ENCODE measurements around the gene MIB2. TPM values are rescaled to one million over a fixed set of nuclear protein-coding genes. Genes with fewer than 3 reads are reported as not detected.

MIB2 gene
- total RNA-seq, 1 donor from 2014 or later = 110 TPM

- ATAC-seq (ENCODE audit: poor library complexity) (no peak), DNase-seq (no peak)
- intact Hi-C loops (cut with DNase I) = no loop called here
These were observed 18.6 kb upstream of the MIB2 start for GRCh38 chr1:1596493-1597274.

DNA sequence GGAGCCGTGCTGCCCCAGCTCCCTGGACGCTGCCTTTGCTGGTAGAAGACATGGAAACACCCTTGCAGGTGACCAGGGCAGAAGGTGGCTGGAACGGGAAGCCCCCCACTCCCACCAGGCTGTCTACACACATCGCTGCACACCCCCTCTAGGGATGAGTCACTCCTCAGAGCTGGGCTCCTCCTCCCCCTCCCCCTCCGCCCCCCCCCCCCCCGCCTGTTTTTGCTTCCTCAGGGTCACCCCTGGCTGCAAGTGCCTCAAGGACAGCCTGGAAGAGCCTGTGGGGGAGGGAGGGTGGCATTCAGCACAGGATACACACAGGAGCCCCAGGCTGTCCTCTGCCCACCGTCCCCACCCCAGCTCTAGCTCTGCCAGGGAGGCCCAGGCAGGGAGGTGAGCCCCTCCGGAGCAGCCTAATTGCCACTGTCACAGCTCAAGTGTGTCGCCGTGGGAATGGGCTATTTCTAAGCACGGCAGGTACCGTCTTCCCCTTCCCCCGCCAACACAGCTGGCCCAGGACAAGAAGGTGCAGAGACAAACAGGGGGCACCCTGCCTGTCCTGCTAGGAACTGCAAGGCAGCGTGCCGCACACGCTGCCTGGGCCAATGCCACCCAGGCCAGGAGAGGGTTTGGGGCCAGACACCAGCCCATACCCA lies 17.9 kb upstream of the MIB2 start:
- ATAC-seq (ENCODE audit: poor library complexity) (peak; percentile 54), DNase-seq (peak; percentile 39)
- intact Hi-C loops (cut with DNase I) = no loop called here

DNA sequence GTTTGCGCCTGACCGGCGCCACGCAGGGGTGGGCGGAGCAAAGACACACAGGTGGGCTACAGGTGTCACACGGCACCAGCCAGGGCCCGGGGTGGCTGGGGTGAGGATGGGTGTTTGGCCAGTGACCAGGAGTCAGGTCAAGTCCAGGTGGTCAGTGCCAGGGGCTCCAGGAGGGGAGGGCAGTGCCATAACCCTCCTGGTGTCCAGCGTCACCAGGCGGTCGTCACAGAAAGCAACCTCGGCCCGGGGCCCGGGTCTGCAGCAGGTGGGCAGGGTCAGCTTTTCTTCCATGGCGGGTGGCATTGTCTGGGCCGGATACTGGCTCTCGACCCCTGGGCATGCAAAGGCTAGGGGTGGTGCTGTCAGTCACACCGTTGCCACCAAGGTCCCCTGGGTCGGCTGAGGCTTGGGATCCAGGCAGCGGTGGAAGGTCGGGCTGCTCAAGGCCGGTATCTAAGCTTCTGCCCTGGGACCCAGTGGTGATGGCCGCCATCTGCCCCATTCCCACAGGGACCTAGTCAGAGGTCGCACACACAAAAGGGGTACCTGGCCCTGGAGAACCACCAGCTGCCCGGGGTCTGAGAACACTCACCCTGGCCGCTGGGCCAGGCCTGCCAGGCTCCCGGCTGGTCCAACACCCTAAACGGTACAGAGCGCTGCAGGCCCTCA lies 17.1 kb upstream of the MIB2 start:
- intact Hi-C loops (cut with DNase I) = no loop called here
- ATAC-seq (ENCODE audit: poor library complexity) = no peak
- peak; percentile 26 for DNase-seq

- ATAC-seq (ENCODE audit: poor library complexity) = no peak
- intact Hi-C loops (cut with DNase I) = no loop called here
- peak; percentile 38 for DNase-seq
These were observed 16.6 kb upstream of the MIB2 start for GRCh38 chr1:1598720-1599029.

DNA sequence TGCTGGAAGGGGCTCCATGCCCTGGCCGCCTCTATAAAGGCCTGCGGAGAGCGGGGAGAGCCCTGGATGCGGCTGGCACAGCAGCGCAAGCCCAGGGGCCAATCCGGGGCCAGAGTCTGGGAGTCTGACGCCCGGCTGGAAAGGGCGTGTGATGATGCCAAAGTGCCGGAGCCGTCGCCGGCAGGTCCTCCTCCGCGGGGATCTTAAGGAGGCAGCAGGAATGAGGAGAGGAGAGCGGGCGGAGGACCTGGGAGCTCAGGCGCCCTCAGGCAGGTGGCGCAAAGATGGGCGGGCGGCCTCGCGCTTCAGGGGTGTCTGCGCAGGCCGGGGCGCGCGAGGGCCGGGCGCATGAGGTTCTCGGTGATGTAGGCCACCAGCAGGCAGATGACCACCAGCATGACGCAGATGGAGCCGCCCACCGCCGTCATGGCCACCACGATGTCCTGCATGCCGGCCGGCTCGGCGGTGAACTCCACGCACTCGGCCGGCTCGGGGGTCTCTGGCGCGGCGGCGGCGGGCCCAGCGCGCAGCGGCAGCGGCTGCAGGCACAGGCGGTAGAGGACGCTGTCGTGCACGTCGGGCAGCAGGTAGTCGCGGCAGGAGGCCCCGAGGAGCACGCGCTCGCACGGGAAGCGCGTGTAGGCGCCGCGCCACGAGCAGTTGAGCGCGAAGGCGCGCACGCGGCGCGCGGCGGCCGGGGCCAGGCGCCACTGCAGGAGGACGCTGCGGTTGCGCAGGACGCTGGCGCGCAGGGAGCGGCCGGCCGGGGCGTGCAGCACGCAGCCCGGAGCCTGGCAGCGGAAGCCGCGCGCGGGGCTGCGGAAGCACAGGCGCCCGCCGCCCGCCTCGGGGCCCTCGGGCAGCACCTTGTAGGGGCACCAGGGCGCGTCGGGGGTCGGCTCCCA lies 16.0 kb upstream of the MIB2 start:
- peak; percentile 9 for ATAC-seq (ENCODE audit: poor library complexity)
- peak; percentile 44 for DNase-seq
- intact Hi-C loops (cut with DNase I) = no loop called here

DNA sequence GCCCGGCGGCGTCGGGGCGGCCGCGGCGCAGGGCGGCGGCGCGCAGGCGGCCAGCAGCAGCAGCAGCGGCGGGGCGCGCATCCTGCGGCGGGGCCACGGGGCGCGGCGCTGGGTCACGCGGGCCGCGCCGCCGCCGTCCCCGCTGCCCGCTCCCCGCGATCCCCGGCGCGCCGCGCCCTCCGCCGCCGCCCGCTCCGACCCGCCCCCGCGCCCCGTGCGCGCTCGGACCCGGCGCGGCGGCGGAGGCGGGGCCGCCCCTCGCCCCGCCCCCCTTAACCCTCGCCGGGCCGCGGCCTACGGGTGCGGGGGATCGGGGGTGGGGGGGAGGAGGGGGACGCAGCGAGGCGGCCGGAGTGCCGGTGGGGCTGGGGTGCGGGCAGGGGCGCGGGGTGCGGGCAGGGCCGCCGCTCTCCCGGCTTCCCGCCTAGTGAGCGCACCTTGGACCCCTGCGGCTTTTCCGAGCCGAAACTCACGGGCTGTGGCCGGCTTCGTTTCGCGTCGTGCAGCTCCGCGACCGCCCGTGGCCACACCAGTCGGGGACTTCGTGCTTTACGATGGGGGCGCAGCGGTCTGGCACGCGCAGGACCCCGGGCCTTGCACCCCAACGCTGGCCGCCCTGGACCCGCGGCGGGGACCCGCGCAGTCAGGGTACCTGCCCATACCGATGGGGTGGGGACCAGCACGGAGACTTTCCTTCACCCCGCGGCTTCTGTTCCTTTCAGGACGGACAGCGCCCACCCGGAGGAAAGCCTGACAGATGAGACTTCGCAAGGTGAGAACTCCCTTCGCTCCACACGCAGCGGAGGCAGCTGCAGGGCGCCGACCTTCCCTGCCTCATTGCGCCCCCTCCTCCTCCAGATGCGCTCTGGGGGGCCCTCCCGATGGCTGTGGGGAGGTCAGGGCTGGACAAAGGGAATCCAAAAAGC lies 15.1 kb upstream of the MIB2 start, which contains the start of gene FNDC10:
Gene FNDC10, minus strand, starts transcription at position 201 of the 926 bp plus-strand sequence. Its CDS starts 120 bp downstream, at position 81.
- intact Hi-C loops (cut with DNase I) = no loop called here
- DNase-seq = peak; percentile 43
- ATAC-seq (ENCODE audit: poor library complexity) = no peak

- ATAC-seq (ENCODE audit: poor library complexity) (no peak), DNase-seq (peak; percentile 34)
- intact Hi-C loops (cut with DNase I) = no loop called here
These were observed 14.3 kb upstream of the MIB2 start for GRCh38 chr1:1600861-1601563.

DNA sequence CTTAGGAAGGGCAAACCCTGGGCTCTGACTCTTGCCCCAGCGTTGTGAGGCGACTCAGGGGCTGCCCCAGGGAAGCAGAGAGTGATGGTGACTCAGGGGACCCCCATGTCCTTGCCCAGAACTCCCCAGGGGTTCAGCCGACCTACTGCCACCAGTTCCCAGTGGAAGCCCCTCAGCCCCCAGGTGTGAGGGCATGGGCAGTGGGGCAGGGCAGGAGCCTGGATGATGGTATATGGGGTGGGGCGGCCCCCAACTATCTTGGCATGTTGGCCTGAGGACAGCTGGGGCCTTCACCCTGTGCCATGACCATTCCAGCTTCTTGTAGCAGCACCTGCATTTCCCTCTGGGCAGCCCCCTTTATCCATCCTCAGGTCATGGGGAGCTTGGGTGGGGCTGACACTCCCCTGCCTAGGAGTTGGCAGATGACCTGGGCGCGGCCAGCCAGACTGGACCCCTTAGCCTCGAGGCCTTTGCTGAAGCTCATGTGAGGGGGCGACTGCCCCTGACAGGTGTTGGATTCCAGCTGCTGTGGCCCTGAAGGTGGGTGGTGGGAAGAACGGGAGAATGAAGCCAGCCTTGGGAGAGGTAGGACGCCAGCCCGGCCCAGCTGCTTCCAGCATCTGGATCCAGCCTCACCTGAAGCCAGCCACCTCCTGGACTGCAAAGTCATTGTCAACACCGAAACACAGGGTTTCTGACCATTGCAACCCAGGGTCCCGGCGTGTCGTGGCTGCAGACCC lies 13.6 kb upstream of the MIB2 start:
- ATAC-seq (ENCODE audit: poor library complexity) (no peak), DNase-seq (peak; percentile 31)
- intact Hi-C loops (cut with DNase I) = no loop called here

- intact Hi-C loops (cut with DNase I) = no loop called here
- DNase-seq (no peak), ATAC-seq (ENCODE audit: poor library complexity) (no peak)
These were observed 12.9 kb upstream of the MIB2 start for GRCh38 chr1:1602304-1602967.

GRCh38 chr1:1602968-1603506 lies 12.3 kb upstream of the MIB2 start:
- ATAC-seq (ENCODE audit: poor library complexity) (no peak), DNase-seq (no peak)
- intact Hi-C loops (cut with DNase I) = no loop called here

DNA sequence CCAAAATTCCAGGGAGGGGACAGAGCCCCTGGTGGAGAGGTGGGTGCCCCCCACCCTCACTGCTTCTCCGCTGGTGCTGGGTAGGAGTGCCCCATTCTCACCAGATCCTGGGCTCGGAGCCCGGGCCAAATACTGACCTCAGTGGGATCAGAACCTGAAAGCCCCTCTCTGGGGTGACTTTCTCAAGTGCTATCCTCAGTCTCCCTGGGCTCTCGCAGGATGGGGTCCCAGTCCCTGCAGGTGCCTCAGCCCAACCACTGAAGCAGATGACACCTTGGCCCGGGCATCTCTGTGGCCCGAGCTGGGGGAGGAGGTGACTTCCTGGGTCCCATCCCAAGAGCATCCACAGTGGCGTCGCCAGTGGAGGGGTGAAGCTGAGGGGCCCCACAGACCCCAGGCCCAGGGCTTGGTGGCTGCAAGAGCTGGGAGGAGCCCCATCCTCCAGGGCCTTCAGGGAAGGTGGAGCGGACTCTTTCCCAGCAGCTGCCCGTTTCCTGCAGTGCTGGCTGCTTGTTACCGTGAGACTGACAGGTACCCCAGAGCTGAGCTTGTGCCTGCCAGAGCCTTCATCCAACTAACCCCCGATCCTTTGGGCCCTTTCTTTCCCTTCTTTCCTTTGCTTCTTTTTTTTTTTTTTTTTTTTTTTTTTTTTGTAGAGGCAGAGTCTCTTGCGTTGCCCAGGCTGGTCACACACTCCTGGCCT lies 11.5 kb upstream of the MIB2 start:
- intact Hi-C loops (cut with DNase I) = no loop called here
- ATAC-seq (ENCODE audit: poor library complexity) (no peak), DNase-seq (no peak)

GRCh38 chr1:1604374-1605033 lies 10.8 kb upstream of the MIB2 start:
- ATAC-seq (ENCODE audit: poor library complexity) (no peak), DNase-seq (no peak)
- intact Hi-C loops (cut with DNase I) = no loop called here

DNA sequence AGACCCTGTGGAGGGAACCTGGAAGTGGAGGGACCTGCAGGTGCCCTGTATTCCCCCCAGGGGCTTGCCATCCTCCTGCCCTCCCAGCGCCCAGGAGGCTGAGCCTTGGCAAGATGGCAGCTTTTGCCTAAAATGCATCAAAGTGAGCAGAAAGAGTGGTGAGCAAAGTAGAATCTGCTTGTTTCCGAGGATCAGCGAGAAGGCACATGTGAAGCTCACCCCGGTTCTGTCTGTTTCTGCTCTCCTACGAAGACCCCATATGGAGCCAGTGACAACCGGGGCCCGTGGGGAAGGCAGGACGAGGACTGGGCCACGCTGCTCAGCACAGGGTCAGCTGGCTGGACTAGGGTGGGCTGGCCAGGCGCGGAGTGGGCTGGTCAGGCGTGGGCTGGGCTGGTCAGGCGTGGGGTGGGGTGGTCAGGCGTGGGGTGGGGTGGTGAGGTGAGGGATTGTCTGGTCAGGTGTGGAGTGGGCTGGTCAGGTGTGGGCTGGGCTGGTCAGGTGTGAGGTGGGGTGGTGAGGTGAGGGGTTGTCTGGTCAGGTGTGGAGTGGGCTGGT lies 10.2 kb upstream of the MIB2 start:
- no peak for ATAC-seq (ENCODE audit: poor library complexity)
- DNase-seq = peak; percentile 13
- intact Hi-C loops (cut with DNase I) = no loop called here

- no peak for ATAC-seq (ENCODE audit: poor library complexity)
- intact Hi-C loops (cut with DNase I) = no loop called here
- peak; percentile 7 for DNase-seq
These were observed 9.6 kb upstream of the MIB2 start for GRCh38 chr1:1605724-1606123.

DNA sequence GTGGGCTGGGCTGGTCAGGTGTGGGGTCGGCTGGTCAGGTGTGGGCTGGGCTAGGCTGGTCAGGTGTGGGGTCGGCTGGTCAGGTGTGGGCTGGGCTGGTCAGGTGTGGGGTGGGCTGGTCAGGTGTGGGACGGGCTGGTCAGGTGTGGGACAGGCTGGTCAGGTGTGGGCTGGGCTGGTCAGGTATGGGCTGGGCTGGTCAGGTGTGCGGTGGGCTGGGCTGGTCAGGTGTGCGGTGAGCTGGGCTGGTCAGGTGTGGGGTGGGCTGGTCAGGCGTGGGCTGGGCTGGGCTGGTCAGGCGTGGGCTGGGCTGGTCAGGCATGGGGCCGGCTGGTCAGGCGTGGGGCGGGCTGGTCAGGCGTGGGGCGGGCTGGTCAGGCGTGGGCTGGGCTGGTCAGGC lies 9.1 kb upstream of the MIB2 start:
- intact Hi-C loops (cut with DNase I) = no loop called here
- ATAC-seq (ENCODE audit: poor library complexity) = no peak
- DNase-seq = peak; percentile 34

All from Right ventricle myocardium superior (tissue), 1 donor.